Keratinocyte (primary cell): Measurements from ENCODE around the gene IQCF2. TPM values are rescaled to one million over a fixed set of nuclear protein-coding genes. Genes with fewer than 3 reads are reported as not detected.

Experiments used
- DNase-seq: peaks from one replicate; pipeline ENCODE4 v3.0.0-alpha.2; 2011; ENCODE audit warnings: low read depth, missing footprints, low spot score
- FAIRE-seq: peaks from 2 replicates; lab custom pipeline; 2011; peaks lifted over from hg19 to GRCh38; lab: Jason Lieb, UNC
- H2AFZ ChIP-seq: 2 replicates; pipeline ENCODE4 v1.6.0; 2012; ENCODE audit warnings: low read length, control low read depth, inconsistent platforms; ENCODE audit not compliant: control insufficient read depth
- H3K27ac ChIP-seq: 2 replicates; pipeline ENCODE4 v1.5.1; 2011; ENCODE audit warnings: low read length; ENCODE audit not compliant: control insufficient read depth, insufficient read depth
- H3K27me3 ChIP-seq: 3 replicates; pipeline ENCODE4 v1.6.0; 2011; ENCODE audit warnings: low read length; ENCODE audit not compliant: control insufficient read depth, insufficient read depth; ENCODE audit errors: extremely low read depth
- H3K36me3 ChIP-seq, 2 experiments: 2 replicates in 1 of 2; 3 replicates in 1 of 2; pipeline ENCODE4 v1.5.1; 2011; ENCODE audit warnings: low read length in 2 of 2, mild to moderate bottlenecking in 1 of 2; ENCODE audit not compliant: control insufficient read depth in 2 of 2, insufficient read depth in 2 of 2; ENCODE audit errors: extremely low read depth in 1 of 2
- H3K4me1 ChIP-seq: 3 replicates; pipeline ENCODE4 v1.5.1; 2011; ENCODE audit warnings: low read length; ENCODE audit not compliant: control insufficient read depth, insufficient read depth; ENCODE audit errors: extremely low read depth
- H3K4me2 ChIP-seq: 3 replicates; pipeline ENCODE4 v1.6.0; 2011; ENCODE audit warnings: low read depth, low read length; ENCODE audit not compliant: control insufficient read depth, insufficient read depth; ENCODE audit errors: extremely low read depth
- H3K4me3 ChIP-seq, 3 experiments: fragments of 200-600 bp in 1 of 3; sonication (generic) in 1 of 3; 2 replicates in 2 of 3; 3 replicates in 1 of 3; pipeline ENCODE4 v1.5.1; 2011 to 2016; ENCODE audit warnings: low read length in 3 of 3, mild to moderate bottlenecking in 3 of 3, control low read depth in 2 of 3, inconsistent platforms in 1 of 3, low read depth in 1 of 3, mixed read lengths in 1 of 3, mixed run types in 1 of 3, moderate library complexity in 1 of 3; ENCODE audit not compliant: control insufficient read depth in 2 of 3, insufficient read depth in 2 of 3; ENCODE audit errors: extremely low read depth in 1 of 3
- H3K79me2 ChIP-seq: 2 replicates; pipeline ENCODE4 v1.6.0; 2012; ENCODE audit warnings: low read length; ENCODE audit not compliant: control insufficient read depth, insufficient read depth
- H3K9ac ChIP-seq: 3 replicates; pipeline ENCODE4 v1.6.0; 2011; ENCODE audit warnings: low read length; ENCODE audit not compliant: control insufficient read depth, insufficient read depth; ENCODE audit errors: extremely low read depth
- H3K9me1 ChIP-seq: 3 replicates; pipeline ENCODE4 v1.6.0; 2011; ENCODE audit warnings: low read length; ENCODE audit not compliant: control insufficient read depth, insufficient read depth; ENCODE audit errors: extremely low read depth
- H3K9me3 ChIP-seq: 2 replicates; pipeline ENCODE4 v1.5.1; 2012; ENCODE audit warnings: low read depth, low read length; ENCODE audit not compliant: control insufficient read depth
- H4K20me1 ChIP-seq: 3 replicates; pipeline ENCODE4 v1.6.0; 2011; ENCODE audit warnings: low read length; ENCODE audit not compliant: control insufficient read depth, insufficient read depth; ENCODE audit errors: extremely low read depth
- CTCF ChIP-seq, 3 experiments: IDR thresholded peaks in 1 of 3; conservative IDR thresholded peaks in 1 of 3; optimal IDR thresholded peaks in 1 of 3; 2 replicates in 2 of 3; 3 replicates in 1 of 3; pipeline versions ENCODE3 to v1.5.1; 2011; ENCODE audit warnings: low read length in 3 of 3, mild to moderate bottlenecking in 3 of 3, moderate library complexity in 2 of 3, control low read depth in 1 of 3, inconsistent platforms in 1 of 3; ENCODE audit not compliant: insufficient read depth in 2 of 3; ENCODE audit errors: extremely low read depth in 1 of 3
- EZH2 ChIP-seq: IDR thresholded peaks from one replicate; pipeline ENCODE4 v1.6.1; 2012; ENCODE audit warnings: inconsistent platforms, mild to moderate bottlenecking, low read length, moderate library complexity
- dilution Hi-C: fragments of 300-500 bp; cut with MboI; formaldehyde crosslinking; loops from one replicate; pipeline ENCODE4 v1.7.0; 2020; ENCODE audit warnings: low sequenced_read_pairs; ENCODE audit not compliant: extremely low pct_ligation_motif_present
- polyA plus RNA-seq, 5 experiments: library from polyadenylated mRNA; depleted of rRNA in 3 of 5; stranded (reverse) in 3 of 5; stranded (forward) in 1 of 5; unstranded in 1 of 5; fragments of >200 nt; gene quantifications; 1 replicate in 1 of 5; 2 replicates in 3 of 5; 3 replicates in 1 of 5; pipeline versions ENCODE4 v1.2.1 to v1.2.3, GENCODE V29; 2011 to 2012; ENCODE audit warnings: missing spikeins in 2 of 5, low read depth in 1 of 5, low replicate concordance in 1 of 5

Gene IQCF2
- polyA plus RNA-seq, 1 donor (not counting 4 experiments of a cell fraction or from before 2014, with no cell fraction given) = not detected

- H4K20me1 ChIP-seq = no peaks in the 10 kb centered on the region
- dilution Hi-C loops = no loop called here
- H3K4me1 ChIP-seq = no peaks in the 10 kb centered on the region
- no peaks in the 10 kb centered on the region for H3K36me3 ChIP-seq
- no peak overlapping the region for H2AFZ ChIP-seq
- H3K9me1 ChIP-seq = no peaks in the 10 kb centered on the region
- H3K4me2 ChIP-seq = no peak overlapping the region
- DNase-seq (no peak), FAIRE-seq (no peak)
- peaks cover 7% of the 10 kb centered on the region for H3K27me3 ChIP-seq
- no peaks in the 10 kb centered on the region for H3K79me2 ChIP-seq
- H3K27ac ChIP-seq = no peak overlapping the region
- H3K9me3 ChIP-seq = no peaks in the 10 kb centered on the region
- no peak for TF ChIP-seq EZH2
- no peak for TF ChIP-seq CTCF (optimal IDR thresholded peaks at IDR 0.05 in 1 of 3, IDR thresholded peaks at IDR 0.05 in 1 of 3, conservative IDR thresholded peaks at IDR 0.05 in 1 of 3; ENCODE audit: extremely low read depth in 1 of 3, insufficient read depth in 2 of 3, low read length in 3 of 3)
- no peak overlapping the region for H3K4me3 ChIP-seq
- H3K9ac ChIP-seq = no peak overlapping the region
Observed at GRCh38 chr3:51869304-51869703, 7.9 kb downstream of the IQCF2 start.

- H3K9me1 ChIP-seq = no peaks in the 10 kb centered on the region
- H3K27me3 ChIP-seq = peaks cover 15% of the 10 kb centered on the region
- no peaks in the 10 kb centered on the region for H3K9me3 ChIP-seq
- TF ChIP-seq EZH2 (no peak), CTCF (optimal IDR thresholded peaks at IDR 0.05 in 1 of 3, IDR thresholded peaks at IDR 0.05 in 1 of 3, conservative IDR thresholded peaks at IDR 0.05 in 1 of 3; ENCODE audit: extremely low read depth in 1 of 3, insufficient read depth in 2 of 3, low read length in 3 of 3) (no peak)
- DNase-seq = no peak
- H3K36me3 ChIP-seq = no peaks in the 10 kb centered on the region
- dilution Hi-C loops = no loop called here
- H3K9ac ChIP-seq = no peak overlapping the region
- no peaks in the 10 kb centered on the region for H3K4me1 ChIP-seq
- H3K4me3 ChIP-seq = no peak overlapping the region
- no peak overlapping the region for H3K4me2 ChIP-seq
- no peak overlapping the region for H3K27ac ChIP-seq
- FAIRE-seq = no peak
- no peaks in the 10 kb centered on the region for H3K79me2 ChIP-seq
- no peaks in the 10 kb centered on the region for H4K20me1 ChIP-seq
- no peak overlapping the region for H2AFZ ChIP-seq
Observed at GRCh38 chr3:51873253-51873766, 11.9 kb downstream of the IQCF2 start.
